Bronchial epithelial cell (primary cell): ENCODE results near the gene PLA2G3. TPM values are rescaled to one million over a fixed set of nuclear protein-coding genes. Genes with fewer than 3 reads are reported as not detected.
A peak's percentile ranks its signal among the peaks of the same experiment; 100 is the strongest.
"Not testable (repeated sequence)": the region's sequence is repeated elsewhere in the genome, so short reads cannot be mapped to it uniquely, and the experiment has no call there.

Experiments used
- DNase-seq: peaks from one replicate; pipeline ENCODE4 v3.0.0-alpha.2; 2010; ENCODE audit warnings: low read depth
- FAIRE-seq: peaks from 2 replicates; lab custom pipeline; 2011; peaks lifted over from hg19 to GRCh38; lab: Jason Lieb, UNC
- H3K27me3 ChIP-seq: 2 replicates; pipeline ENCODE4 v1.5.1; 2011; ENCODE audit warnings: low read length; ENCODE audit not compliant: control insufficient read depth, insufficient read depth
- H3K36me3 ChIP-seq: 2 replicates; pipeline ENCODE4 v1.5.1; 2011; ENCODE audit warnings: low read length; ENCODE audit not compliant: control insufficient read depth, insufficient read depth
- H3K4me3 ChIP-seq: 2 replicates; pipeline ENCODE4 v1.5.1; 2011; ENCODE audit warnings: mild to moderate bottlenecking, low read depth, low read length, control low read depth
- total RNA-seq: library from RNA; depleted of rRNA; stranded (reverse); fragments of >200 nt; gene quantifications from 2 replicates; pipeline ENCODE4 v1.2.1, GENCODE V29; 2014
- TF ChIP-seq, protein P1 (sequence below): IDR thresholded peaks from 2 replicates; pipeline ENCODE4 v1.5.1; 2011; ENCODE audit warnings: mild to moderate bottlenecking, moderate library complexity, low read length, control low read depth, inconsistent platforms; ENCODE audit not compliant: insufficient read depth, severe bottlenecking

PLA2G3 gene
- total RNA-seq, 1 donor from 2014 or later, result under 0.01 TPM

DNA sequence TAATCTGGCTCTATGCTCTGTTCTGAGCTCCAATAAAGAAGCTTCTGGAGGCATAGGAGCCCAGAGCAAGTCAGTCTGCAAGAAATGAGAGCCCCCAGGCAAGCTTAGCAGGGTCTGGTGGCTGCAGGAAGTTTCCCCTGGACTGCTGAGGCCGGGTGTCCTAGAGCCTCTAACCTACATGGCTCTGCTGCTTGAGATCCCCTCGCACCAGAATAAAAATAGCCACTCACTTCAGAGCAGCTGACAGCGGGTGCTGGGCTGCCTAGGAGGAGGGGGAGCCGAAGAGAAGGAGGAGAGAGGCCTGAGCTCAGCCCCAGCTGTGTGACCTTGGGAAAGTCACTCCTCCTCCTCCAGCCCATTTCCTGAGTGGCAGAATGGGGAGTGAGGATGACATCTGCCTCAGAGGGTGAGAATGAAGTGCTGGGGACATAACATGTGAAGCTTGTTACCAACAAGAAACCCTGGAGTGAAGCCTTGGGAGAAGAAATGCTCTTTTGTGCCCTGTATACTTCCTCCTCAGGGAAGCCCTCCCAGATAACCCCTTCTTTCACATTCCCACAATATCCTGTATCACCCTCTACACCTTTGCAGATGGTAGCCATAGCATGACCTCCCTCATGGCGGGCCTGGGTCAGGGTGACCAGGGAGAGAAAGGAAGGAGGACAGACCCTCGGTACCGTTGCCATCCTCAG is 21.1 kb downstream of the PLA2G3 start:
- no peak for DNase-seq
- peaks cover 10% of the 10 kb centered on the region for H3K27me3 ChIP-seq
- H3K4me3 ChIP-seq, result no peak overlapping the region
- peak; percentile 82 for FAIRE-seq
- TF ChIP-seq, protein P1, sequence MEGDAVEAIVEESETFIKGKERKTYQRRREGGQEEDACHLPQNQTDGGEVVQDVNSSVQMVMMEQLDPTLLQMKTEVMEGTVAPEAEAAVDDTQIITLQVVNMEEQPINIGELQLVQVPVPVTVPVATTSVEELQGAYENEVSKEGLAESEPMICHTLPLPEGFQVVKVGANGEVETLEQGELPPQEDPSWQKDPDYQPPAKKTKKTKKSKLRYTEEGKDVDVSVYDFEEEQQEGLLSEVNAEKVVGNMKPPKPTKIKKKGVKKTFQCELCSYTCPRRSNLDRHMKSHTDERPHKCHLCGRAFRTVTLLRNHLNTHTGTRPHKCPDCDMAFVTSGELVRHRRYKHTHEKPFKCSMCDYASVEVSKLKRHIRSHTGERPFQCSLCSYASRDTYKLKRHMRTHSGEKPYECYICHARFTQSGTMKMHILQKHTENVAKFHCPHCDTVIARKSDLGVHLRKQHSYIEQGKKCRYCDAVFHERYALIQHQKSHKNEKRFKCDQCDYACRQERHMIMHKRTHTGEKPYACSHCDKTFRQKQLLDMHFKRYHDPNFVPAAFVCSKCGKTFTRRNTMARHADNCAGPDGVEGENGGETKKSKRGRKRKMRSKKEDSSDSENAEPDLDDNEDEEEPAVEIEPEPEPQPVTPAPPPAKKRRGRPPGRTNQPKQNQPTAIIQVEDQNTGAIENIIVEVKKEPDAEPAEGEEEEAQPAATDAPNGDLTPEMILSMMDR, result no peak
- no peaks in the 10 kb centered on the region for H3K36me3 ChIP-seq

DNA sequence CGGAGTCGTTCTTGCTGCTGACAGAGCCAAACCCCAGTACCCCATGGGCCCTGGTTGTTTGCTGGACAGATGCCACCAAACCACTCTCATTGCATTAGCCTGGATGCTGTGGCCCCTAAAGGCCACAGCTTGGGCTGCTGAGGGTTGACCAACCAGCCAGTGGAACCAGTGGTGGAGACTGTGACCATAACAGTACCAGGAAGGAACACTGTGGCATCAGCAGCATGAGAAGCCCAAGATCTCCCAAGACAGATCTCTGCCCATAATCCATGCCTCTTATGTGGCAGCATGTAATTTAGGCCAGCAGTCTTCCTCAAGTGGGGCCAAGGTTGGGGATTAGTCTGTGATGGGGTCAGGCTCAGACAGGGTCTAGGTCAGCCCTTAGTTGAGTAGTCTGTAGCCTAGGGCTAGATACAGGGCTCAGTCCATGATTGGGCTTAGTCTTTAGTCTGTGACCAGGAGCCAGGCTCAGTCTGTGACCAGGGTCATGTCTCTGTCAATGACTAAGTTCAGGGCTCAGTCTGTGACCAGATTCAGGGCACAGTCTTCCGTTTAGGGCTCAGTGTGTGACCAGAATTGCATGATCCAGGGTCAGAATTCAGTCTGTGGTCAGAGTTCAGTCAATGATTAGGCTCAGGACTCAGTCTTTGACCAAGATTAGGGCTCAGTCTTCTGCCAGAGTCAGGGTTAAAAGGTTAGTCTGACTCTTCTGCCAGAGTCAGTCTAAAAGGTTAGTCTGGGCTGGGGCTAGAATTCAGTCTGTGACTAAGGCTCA is 22.1 kb downstream of the PLA2G3 start:
- TF ChIP-seq, protein P1, result no peak
- no peak for DNase-seq
- peak; percentile 72 for FAIRE-seq

DNA sequence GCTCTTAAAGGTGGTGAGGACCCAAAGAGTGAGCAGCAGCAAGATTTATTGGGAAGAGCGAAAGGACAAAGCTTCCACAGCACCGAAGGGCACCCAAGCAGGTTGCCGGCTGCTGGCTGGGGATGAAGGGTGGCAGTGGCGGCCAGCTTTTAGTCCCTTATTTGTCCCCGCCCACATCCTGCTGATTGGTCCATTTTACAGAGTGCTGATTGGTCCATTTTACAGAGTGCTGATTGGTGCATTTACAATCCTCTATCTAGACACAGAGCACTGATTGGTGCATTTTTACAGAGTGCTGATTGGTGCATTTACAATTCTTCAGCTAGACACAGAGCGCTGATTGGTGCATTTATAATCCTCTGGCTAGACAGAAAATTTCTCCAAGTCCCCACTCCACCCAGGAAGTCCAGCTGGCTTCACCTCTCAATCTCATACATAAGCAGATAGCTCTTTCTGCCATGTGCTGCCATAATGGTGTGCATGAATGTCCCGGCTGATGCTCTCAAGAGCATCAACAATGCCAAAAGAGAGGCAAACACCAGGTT is 27.7 kb downstream of the PLA2G3 start:
- H3K36me3 ChIP-seq, DNase-seq, H3K27me3 ChIP-seq, H3K4me3 ChIP-seq, FAIRE-seq: not testable (repeated sequence)

More for the DNA sequence above, 22.1 kb downstream of the PLA2G3 start:
- no peaks in the 10 kb centered on the region for H3K36me3 ChIP-seq
- H3K4me3 ChIP-seq, result no peak overlapping the region
- H3K27me3 ChIP-seq, result peaks cover 4% of the 10 kb centered on the region

DNA sequence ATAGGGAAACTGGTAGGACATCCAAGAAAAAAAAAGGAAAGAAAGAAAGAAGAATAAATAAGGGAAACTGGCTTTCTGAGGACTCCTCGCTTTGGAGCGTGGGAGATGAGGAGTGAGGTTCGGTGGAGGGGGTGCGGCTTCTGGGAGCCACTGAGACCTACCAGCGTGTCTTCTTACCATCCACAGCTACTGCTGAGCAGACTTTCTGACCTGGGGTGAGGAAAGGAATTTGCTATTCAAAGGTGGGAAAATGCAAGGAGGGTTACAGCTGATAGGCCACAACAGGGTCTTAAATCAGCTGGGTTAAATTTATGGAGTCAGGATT is 32.5 kb downstream of the PLA2G3 start:
- Histone ChIP-seq H3K27me3 (no peaks in the 10 kb centered on the region), H3K4me3 (peak overlapping the region; percentile 17), H3K36me3 (no peaks in the 10 kb centered on the region)
- no peak for DNase-seq
- no peak for FAIRE-seq
- TF ChIP-seq, protein P1, result no peak

DNA sequence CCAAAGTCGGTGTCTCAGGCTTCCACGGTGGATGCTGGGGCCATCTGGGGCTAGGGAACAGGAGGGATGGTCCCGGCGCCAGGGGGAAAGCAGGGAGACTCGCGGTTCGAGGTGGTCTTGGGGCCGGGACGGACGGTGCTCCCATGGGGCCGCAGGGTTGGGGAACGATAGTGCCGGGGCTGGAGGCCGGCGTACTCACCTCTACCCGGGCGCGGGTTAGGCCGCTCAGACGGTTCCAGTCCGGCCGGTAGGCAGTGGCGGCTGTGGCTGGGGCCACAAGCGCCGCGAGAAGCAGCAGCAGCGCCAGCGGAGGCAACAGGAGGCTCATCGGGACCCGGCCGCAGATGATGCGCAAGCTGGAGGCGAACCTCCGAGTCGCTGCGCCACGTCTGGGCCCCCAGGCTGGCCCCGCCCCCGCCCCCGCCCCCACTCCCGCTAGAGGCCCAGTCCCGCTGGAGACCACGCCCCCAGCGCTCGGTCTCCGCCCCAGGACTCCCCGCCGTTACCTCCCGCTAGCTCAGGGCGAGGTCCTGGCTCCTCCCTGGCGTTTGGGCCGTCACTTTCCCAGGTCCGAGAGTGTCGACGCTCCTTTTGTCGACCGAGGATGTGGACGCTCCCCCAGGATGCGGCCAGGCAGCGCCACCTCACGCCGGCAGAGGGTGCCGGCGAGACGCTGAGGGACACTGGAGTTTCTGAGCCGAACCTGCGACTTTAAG is 33.0 kb downstream of the PLA2G3 start, which contains the start of gene SELENOM:
SELENOM (minus strand) TSS at position 391 of the 716 bp plus-strand sequence; CDS start at position 328, 63 bp downstream.
- no peaks in the 10 kb centered on the region for H3K27me3 ChIP-seq
- TF ChIP-seq, protein P1, result peak; percentile 92
- FAIRE-seq, result no peak

More for the DNA sequence above, 33.0 kb downstream of the PLA2G3 start, which contains the start of gene SELENOM:
- Histone ChIP-seq H3K4me3 (peak within 1 kb of the TSS; percentile 57), H3K36me3 (no peaks in the 10 kb centered on the region)
- DNase-seq, result peak; percentile 92
